ENCODE measurements around the gene MRPS34.
"Not testable (repeated sequence)": the region's sequence is repeated elsewhere in the genome, so short reads cannot be mapped to it uniquely, and the experiment has no call there.

MRPS34 gene

DNA sequence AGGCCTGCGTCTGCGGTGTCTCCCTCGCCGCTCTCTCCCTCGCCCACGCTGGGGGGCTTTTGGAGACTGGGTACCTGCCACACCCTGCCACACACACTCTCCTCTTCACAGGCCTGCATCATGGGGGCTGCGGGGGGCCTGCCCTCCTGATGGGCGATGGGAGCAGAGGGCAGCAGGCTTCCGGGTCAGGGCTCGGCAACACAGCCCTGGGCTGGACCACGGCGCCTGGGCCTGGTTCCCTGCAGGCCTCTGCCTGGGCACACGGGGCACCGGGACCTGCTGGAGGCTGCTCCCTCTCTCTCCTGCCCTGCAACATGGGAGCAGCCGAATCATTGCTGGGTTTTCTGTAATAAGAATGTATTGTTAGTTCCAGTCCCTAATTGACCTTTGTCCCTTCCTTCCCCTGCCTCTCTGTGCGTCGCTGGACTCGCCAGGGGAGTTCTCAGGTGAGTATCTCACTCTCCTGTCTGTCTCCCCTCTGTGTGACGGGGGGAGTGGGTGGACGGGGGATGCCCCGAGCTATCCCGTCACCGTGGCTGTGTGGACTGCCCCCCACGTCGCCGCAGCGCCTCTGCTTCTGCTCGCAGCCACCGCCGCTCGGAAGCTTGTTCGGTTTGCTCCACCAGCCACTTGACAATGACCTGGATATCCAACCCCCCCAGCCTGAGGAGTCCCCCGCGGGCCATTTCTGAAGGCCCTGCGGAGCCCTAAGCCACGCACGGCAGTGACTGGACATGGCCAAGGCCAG lies 15.0 kb downstream of the MRPS34 start:
- DNase-seq (ENCODE audit: low read depth in 2 of 2, low spot score in 1 of 2) = no peak

DNA sequence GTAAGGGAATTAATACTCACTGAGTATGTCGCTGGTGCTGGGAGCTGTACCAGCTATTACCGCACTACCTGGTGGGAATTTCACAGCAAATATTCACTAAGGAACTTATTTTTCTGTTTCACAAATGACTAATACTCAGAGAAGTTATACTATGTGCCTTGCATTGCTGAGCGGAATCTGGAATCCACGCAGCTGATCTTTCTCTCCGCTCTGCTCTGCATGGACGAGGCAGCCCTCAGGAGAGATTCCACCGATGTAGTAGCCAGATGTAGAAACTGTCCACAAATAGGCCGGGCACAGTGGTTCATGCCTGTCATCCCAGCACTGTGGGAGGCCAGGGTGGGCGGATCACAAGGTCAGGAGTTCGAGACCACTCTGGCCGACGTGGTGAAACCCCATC lies 18.7 kb downstream of the MRPS34 start:
- DNase-seq (ENCODE audit: low read depth in 2 of 2, low spot score in 1 of 2) = no peak

DNA sequence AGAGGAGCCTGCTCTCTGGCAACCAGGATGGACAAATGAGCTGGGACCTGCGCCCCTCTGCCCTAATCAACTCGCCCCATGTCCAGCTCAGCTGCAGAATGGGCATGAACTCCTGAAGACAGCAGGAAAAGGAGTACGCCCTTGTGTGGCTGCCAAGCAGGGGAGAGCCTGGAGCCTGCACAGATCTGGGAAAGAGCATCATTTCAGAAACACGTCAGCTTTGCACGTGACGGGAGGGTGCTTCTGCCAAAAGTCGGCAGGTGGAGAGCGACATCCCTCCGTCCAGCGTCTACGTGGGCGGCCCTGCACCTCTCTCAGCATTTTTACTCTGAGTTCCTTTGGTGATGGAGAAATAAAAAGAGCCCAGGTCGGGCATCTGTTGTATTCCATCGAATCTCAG lies 20.1 kb downstream of the MRPS34 start:
- DNase-seq (ENCODE audit: low read depth in 2 of 2, low spot score in 1 of 2) = no peak

DNA sequence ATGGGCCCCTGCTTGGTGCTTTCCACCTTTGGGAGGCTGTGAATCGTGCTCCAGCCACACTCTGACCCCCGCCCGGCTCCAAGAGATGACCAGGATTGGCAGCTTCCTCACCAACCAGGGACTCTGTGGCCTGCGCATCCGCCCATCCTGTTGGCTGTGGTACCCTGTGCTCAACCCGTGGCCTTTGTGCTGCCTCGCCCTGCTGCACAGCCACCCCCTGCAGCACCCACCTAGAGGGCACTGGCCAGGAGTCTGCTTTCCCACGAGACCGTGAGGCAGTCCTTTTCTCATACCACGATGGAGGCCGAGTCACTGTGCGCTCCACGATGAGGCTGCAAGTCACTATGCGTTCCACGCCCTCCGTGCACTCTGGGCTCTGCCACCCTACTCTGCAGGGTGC lies 21.0 kb downstream of the MRPS34 start:
- DNase-seq (ENCODE audit: low read depth in 2 of 2, low spot score in 1 of 2) = no peak

DNA sequence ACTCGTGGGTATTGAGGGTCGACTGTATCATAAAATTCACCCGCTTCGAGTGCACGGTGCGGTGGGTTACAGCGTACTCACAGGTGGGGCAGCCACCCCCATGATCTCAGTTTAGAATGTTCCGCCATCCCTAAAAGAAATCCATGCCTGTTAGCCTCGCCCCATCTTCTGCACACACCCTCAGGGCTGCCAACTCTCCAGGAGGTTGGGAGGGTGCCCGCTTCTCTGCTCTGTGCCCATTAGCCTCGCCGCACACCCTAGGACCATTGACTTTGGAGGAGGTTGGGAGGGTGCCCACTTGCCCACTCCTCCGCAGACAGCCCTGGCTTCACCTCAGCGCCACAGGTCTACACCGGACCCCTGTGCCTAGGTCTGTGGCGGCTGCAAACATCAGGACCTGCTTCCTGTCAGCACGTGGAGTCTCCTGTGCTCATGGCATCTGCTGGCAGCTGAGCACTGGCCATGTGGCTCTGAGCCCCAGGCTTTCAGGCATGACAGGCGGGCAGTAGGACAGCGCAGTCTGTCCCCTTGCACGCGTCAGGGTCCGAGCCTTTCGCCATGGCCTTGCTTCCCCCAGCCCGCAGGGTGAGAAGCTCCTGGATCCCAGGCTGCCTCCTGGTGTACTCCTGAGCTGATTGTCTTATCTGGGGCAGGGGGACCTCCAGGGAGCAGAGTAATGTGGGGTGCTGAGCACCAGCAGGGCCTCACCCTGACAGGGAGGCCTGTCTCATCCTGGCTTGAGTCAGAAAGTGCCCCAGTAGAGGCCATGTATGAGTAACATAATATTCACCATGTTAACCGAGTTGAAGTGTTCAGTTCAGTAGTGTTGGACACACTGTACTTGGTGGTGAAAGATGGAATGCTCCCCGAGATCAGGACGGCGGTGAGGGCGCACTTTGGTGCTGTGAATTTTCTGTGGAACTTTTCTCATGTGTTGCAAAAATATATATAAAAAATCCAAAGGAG lies 23.5 kb downstream of the MRPS34 start:
- DNase-seq (ENCODE audit: low read depth in 2 of 2, low spot score in 1 of 2) = no peak

DNA sequence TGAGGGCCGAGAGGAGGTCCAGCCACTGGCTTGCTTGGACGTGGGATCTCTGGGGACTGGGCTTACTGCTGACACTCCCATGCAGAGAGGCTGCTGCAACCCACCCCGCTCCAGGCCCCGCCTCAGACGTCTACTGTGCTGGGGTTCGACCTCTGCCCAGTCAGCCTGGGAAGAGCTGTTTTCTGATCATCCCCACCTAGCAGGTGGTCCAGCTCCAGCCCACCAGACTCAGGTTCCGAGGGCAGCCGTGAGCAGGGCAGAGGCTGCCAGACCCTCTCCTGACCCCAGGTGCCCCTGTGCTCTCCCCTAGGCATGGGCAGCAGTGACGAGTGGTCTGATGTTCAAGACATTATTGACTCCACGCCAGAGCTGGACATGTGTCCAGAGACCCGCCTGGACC lies 25.0 kb downstream of the MRPS34 start:
- no peak for DNase-seq (ENCODE audit: low read depth in 2 of 2, low spot score in 1 of 2)

DNA sequence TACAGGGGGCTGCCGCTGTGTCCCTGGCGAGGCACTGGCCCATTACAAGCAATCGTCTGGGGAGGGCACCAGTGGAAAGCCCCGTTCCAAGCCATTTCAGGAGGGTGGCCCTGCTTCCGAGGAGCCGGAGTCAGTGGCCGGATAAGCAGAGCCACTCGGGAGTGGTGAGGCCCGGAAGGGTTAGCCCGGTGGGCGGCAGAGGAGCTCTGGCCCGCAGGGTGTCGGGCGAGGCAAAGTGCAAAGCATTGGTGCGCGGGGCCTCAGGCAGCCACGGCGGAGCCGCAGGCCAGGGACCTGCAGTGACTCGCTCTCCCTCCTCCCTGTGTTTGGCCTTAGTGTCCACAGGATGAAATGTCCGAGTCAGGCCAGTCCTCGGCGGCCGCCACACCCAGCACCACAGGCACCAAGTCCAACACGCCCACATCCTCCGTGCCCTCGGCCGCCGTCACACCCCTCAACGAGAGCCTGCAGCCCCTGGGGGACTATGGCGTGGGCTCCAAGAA lies 26.2 kb downstream of the MRPS34 start:
- DNase-seq (ENCODE audit: low read depth in 2 of 2, low spot score in 1 of 2) = no peak

DNA sequence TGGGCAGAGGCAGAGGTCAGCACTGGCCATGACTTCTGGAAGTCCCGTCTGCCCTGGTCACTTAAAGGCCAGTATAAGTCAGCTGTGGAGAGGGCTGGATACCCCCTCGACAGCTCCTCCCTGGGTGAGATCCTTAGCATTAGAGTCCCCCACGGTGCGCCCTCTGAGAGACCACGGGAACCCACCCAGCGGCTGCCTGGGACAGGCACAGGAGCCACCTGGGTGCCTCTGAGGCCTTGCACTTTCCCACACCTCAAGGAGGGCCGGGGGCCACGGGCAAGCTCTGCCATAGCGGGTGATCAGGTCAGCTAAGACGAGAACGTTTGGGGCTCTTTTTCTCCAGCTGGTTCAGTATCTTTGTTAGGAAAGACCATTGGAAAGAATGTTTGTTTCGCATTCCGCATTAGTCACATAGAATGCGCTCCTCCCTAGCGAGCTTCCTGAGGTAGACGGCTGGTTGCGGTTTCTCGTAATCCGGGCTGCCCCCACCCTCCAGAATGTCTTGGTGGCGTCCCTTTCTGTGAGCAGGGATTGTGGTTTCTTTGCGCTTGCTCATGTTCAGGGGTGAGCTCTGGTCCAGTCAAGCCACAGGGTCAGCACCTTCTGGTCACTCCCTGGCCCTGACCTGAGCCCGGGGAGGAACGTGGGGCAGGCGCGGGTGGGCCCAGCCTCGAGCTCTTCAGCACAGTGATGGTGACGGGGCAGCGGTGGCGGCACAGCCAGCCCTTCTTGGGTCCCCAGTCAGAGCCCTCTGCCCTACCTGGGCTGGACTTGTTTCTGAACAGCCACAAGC lies 26.8 kb downstream of the MRPS34 start:
- no peak for DNase-seq (ENCODE audit: low read depth in 2 of 2, low spot score in 1 of 2)

DNA sequence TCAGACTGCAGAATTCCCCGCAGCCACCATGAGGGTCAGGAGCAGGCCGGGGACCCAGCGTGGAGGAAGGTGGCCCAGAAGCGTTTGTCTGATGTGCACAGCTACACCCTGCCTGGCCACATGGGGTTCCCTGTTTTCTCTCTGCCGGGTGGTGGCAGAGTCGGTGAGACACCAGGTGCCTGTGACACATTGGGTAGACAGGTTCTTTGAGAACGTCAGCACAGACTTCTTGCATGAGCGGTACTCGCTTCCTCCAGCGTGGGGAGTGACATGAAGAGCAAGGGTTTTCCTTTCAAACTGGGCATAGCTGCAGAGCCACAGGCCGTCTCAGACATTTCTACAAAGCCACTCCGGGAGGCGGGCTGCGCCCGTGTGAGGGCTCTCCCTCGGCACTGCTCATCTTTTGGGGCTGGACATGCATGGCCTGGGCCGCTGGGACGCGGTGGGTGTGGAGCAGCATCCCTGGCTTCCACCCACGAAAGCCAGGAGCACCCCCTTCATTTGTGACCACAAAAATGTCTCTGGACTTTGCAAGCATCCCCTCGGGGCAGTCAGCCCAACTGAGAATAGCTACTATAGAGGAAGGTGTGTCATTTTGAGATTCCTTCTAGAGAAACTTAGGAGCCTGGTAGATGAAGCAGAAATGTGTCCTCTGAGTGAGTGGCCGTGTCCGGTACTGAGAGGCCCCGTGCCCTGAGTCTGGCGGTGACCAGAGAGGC lies 27.6 kb downstream of the MRPS34 start:
- DNase-seq (ENCODE audit: low read depth in 2 of 2, low spot score in 1 of 2) = no peak

DNA sequence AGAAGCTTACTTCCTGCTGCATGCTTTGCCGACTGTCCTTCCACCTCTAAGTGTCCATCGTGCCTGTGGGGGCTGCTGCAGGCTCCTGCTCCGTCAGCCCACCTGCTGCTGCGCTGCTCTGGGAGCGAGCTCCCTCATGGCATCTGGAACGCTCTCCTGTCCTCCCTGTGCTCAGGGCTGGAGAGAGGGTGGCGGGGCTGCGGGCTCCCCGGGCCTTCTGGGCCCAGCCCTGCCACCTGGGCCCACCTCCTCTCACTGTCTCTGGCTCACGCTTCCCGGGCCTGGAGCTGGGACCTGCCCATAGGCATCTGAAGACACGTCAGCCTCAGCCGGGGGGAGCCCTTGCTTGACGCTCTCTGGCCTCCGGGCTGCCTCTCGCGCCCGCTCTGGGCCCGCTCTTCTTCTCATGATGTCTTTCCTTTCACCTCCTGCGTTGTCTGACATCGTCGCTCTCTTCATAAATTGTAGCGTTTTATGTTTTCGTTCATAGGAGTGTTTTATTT lies 28.5 kb downstream of the MRPS34 start:
- DNase-seq (ENCODE audit: low read depth in 2 of 2, low spot score in 1 of 2) = no peak

DNA sequence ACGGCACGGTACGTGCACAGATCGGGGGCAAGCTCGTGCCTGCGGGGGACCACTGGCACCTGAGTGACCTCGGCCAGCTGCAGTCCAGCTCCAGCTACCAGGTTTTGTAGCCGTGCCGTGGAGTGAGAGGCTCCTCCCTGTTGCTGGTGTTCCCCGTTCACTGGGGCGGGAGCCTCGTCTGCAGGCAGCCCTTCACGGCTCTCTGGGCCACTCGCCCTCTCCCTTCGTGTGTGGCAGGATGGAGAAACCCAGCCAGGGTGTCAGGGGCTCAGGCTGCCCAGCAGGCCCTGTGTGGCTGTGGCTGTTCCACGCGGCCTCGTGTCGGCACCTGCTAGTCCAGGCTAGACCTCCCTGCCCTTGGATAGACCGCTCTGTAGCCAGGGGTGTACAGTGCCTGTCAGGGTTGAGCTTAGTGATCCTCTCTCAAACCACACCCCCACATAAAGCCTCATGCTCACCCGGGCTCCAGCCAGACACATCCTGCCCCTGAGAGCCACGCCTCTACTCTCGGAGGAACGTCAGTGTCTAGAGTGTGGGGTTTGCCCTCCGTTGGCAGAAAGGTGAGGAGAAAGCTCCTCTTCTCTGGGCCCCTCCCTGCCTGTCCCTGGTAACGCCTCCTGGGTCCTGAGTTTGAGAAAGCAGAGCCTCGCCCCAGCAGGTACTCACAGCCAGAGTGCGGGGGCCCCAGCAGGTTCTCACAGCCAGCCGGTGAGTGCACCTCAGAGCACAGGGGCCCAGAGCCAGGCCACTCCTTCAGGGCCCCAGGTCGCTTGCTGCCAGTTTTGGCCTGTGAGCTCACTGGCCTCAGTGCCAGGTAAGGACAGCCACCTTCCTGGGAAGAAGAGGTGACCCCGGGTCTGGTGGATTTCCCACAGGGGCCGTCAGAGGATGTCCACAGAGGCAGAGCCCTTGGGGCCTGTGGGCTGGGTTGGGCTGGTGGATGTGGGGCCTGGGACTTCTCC lies 29.3 kb downstream of the MRPS34 start:
- no peak for DNase-seq (ENCODE audit: low read depth in 2 of 2, low spot score in 1 of 2)

DNA sequence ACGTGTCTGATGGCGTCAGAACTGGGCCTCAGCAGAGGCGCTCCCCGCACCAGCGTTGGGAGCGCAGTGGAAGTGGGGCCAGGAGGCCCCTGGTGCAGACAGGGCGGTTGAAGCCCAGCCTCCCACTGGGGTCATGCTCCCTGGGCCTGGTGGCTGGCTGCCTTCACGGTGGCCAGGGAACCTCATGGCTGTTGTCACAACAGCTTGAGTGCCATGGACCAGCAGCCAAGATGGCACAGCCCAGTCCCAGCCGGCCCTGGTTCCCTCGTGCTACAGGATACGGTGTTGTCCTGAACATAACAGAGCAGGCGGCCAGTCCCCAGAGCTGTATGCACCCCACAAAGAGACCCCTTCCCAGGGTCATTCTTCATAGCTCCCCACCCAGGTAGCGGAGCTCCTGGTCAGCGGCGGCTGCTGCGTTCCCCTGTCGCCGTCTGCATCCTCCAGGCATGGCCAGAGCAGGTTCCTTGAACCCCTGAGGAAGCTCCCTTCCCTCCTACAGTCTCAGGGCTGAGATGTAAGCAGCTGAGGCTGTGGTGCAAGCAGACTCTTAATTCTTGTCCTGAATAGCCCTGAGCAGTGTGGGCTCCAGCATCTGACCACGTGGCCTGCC lies 31.3 kb downstream of the MRPS34 start:
- no peak for DNase-seq (ENCODE audit: low read depth in 2 of 2, low spot score in 1 of 2)

DNA sequence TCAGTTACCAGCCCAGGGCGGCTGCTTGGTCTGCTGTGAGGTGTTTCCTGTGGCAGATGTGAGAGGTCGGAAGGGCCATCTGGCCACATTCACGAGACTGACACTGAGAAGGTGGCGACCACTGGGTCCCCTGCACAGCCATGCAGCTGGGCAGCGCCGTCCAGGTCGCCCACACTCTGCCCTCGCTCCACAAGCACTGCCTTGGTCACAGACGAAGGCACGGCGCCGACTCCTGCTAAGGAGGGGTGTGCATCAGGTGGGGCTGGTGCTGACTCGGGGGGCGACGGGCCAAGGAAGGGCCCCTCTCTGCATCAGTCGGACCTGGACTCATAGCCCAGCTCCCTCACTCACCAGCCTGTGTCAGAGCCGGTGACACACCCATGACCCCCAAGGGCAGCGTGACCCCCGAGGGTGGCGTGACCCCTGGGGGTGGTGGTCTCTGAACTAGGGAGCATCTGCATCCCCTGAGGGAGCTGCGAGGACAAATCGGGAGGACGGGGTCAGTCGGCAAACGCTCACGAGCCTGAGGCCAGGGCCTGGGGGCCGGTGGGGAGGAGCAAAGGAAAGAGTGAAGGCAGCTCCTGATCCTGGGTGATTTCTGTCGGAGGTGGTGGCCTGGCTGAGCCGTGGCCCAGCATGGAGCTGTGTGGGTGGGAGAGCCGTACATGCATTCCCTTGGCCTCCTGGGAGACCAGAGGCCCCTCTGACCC lies 32.0 kb downstream of the MRPS34 start:
- DNase-seq (ENCODE audit: low read depth in 2 of 2, low spot score in 1 of 2) = no peak

DNA sequence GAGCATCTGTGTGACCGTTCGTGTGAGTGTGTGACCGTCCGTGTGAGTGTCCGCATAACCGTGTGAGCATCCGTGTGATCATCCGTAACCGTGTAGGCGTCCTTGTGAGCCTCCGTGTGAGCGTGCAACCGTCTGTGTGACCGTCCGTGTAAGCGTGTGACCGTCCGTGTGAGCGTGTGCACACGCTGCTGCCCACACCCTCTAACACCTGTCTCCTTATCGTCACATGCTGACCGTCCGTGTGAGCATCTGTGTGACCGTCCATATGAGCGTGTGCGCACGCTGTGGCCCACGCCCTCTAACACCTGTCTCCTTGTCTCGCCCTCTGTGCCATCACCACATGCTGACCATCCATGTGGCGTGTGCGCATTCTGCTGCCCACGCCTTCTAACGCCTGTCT lies 32.7 kb downstream of the MRPS34 start:
- no peak for DNase-seq (ENCODE audit: low read depth in 2 of 2, low spot score in 1 of 2)

DNA sequence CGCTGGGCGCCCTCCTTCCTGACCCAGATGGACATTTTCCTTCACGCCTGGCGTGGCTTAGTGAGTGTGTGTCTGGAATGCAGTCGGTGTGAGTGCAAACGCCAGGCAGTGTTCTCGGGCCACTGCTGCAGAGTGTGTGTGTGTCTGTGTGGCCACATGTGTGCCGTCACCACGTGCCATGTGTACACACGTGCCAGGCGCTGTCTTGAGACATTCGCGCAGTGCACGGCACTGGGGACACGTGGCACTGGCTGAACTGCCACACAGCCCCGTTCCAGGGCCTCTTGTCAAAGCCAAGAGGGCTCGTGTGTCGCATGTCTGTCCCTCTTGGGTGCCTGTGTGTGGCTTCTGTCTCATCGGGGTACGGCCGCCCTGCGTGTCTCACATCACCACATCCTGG lies 38.1 kb downstream of the MRPS34 start:
- no peak for DNase-seq (ENCODE audit: low read depth in 2 of 2, low spot score in 1 of 2)

DNA sequence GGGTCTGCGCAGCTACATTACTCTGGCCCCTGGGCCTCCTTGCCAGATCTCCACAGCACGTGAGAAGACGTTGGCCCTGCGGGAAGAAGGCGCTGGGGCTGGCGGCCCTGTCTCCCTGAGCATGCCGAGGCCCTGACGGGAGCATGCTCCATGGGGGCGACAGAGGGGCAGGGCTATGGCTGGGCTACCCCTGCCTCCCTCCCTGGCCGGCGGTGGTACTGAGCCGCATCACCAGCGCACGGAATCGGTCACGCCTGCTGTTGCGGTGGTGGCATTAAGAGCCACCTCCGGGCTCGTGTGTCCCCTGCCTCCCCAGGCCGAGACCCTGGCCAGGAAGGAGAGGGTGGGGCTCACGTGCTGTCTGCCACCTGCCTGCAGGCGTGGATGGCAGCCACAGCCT lies 38.8 kb downstream of the MRPS34 start:
- no peak for DNase-seq (ENCODE audit: low read depth in 2 of 2, low spot score in 1 of 2)

DNA sequence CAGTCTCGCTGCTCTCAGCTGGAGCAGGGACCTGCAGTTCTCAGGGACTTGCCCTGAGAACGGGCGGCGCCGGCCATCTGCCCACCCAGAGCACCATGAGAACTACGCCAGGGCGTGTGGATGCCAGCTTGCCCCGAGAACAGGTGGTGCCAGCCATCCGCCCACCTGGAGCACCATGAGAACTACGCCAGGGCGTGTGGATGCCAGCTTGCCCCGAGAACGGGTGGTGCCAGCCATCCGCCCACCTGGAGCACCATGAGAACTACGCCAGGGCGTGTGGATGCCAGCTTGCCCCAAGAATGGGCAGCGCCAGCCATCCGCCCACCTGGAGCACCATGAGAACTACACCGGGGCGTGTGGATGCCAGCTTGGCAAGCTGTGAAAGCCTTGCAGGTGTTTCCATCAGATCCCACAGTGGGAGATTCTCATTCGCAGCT lies 40.4 kb downstream of the MRPS34 start:
- DNase-seq (ENCODE audit: low read depth in 2 of 2, low spot score in 1 of 2) = not testable (repeated sequence)

DNA sequence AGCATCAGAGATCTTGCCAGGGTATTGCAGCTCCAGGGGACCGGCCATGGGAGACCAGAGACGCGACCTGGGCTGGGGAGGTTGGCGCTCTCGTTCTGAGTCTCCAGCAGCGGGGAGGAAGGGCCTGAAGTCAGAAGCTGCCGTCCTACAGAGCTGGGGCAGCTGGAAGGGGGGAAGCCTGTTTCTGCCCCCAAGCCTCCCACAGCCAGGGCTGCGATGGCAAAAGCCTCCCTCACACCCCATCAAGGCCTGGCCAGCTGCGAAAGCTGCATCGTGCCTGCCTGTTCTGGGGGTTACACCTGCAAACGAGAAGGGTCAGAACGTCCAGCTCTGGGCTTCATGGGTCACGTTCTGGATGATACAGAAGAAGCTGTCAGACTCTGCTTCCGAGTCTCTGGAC lies 40.9 kb downstream of the MRPS34 start:
- DNase-seq (ENCODE audit: low read depth in 2 of 2, low spot score in 1 of 2) = no peak
